ENCODE measurements around the gene ANKS1A. TPM values are rescaled to one million over a fixed set of nuclear protein-coding genes. Genes with fewer than 3 reads are reported as not detected.
"Not testable (repeated sequence)": the region's sequence is repeated elsewhere in the genome, so short reads cannot be mapped to it uniquely, and the experiment has no call there.

The ANKS1A gene
- total RNA-seq, 1 experiment from 2014 or later = 14.4 TPM

- Histone ChIP-seq H3K9me3 (ENCODE audit: control insufficient read depth, insufficient read depth, low read depth, low read length) (no peaks in the 10 kb centered on the region), H3K36me3 (ENCODE audit: control insufficient read depth, insufficient read depth, low read length) (no peaks in the 10 kb centered on the region), H3K4me1 (ENCODE audit: control insufficient read depth, insufficient read depth, low read length) (no peaks in the 10 kb centered on the region), H3K4me3 (ENCODE audit: low read depth in 2 of 2, low read length in 2 of 2) (no peak overlapping the region), H3K27ac (ENCODE audit: low read length) (no peak overlapping the region), H3K27me3 (ENCODE audit: control insufficient read depth, insufficient read depth, low read length) (no peaks in the 10 kb centered on the region; the same call in 1 of the 2 replicates)
- DNase-seq (ENCODE audit: low read depth, low spot score) (no peak), ATAC-seq (no peak)
- ChIA-PET CTCF (interaction anchor here (1.9 kb wide), 1 partner anchor 11 kb away, joined by 4 read pairs; no protein-coding TSS in a partner anchor), POLR2A (no interaction called here)
- in situ Hi-C loops (cut with HindIII; ENCODE audit: low pct_unique_long_range_greater_than_20kb, low sequenced_read_pairs) (no loop called here), intact Hi-C loops (cut with micrococcal nuclease; ENCODE audit: unreplicated experiment) (no loop called here)
- TF ChIP-seq POLR2AphosphoS5 (IDR thresholded peaks at IDR 0.05; ENCODE audit: low read depth, low read length) = no peak
- no peak for TF ChIP-seq CTCF (IDR thresholded peaks at IDR 0.05)
- TF ChIP-seq TCF7L2 (IDR thresholded peaks at IDR 0.05; ENCODE audit: low read depth, low read length) = no peak
- TF ChIP-seq SIN3A (IDR thresholded peaks at IDR 0.05; ENCODE audit: borderline replicate concordance, insufficient read depth, low read depth, low read length) = no peak
- BruUV-seq (replicated peaks) = no TSS peak
Observed at GRCh38 chr6:35128496-35128895, 239.4 kb downstream of the ANKS1A start.

- Histone ChIP-seq H3K27me3 (ENCODE audit: control insufficient read depth, insufficient read depth, low read length) (no peaks in the 10 kb centered on the region), H3K4me3 (ENCODE audit: low read depth in 2 of 2, low read length in 2 of 2) (no peak overlapping the region), H3K36me3 (ENCODE audit: control insufficient read depth, insufficient read depth, low read length) (no peaks in the 10 kb centered on the region), H3K4me1 (ENCODE audit: control insufficient read depth, insufficient read depth, low read length) (no peaks in the 10 kb centered on the region), H3K9me3 (ENCODE audit: control insufficient read depth, insufficient read depth, low read depth, low read length) (no peaks in the 10 kb centered on the region), H3K27ac (ENCODE audit: low read length) (no peak overlapping the region)
- CTCF ChIA-PET = no interaction called here
- intact Hi-C loops (cut with micrococcal nuclease; ENCODE audit: unreplicated experiment) = no loop called here
- no TSS peak for BruUV-seq (replicated peaks)
- TF ChIP-seq CTCF (IDR thresholded peaks at IDR 0.05) = no peak
- no peak for TF ChIP-seq POLR2AphosphoS5 (IDR thresholded peaks at IDR 0.05; ENCODE audit: low read depth, low read length)
- TF ChIP-seq, protein P1, sequence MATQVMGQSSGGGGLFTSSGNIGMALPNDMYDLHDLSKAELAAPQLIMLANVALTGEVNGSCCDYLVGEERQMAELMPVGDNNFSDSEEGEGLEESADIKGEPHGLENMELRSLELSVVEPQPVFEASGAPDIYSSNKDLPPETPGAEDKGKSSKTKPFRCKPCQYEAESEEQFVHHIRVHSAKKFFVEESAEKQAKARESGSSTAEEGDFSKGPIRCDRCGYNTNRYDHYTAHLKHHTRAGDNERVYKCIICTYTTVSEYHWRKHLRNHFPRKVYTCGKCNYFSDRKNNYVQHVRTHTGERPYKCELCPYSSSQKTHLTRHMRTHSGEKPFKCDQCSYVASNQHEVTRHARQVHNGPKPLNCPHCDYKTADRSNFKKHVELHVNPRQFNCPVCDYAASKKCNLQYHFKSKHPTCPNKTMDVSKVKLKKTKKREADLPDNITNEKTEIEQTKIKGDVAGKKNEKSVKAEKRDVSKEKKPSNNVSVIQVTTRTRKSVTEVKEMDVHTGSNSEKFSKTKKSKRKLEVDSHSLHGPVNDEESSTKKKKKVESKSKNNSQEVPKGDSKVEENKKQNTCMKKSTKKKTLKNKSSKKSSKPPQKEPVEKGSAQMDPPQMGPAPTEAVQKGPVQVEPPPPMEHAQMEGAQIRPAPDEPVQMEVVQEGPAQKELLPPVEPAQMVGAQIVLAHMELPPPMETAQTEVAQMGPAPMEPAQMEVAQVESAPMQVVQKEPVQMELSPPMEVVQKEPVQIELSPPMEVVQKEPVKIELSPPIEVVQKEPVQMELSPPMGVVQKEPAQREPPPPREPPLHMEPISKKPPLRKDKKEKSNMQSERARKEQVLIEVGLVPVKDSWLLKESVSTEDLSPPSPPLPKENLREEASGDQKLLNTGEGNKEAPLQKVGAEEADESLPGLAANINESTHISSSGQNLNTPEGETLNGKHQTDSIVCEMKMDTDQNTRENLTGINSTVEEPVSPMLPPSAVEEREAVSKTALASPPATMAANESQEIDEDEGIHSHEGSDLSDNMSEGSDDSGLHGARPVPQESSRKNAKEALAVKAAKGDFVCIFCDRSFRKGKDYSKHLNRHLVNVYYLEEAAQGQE (IDR thresholded peaks at IDR 0.05; ENCODE audit: insufficient read depth in 1 of 2, low read depth in 2 of 2, low read length in 1 of 2) = no peak
- no peak for TF ChIP-seq SIN3A (IDR thresholded peaks at IDR 0.05; ENCODE audit: borderline replicate concordance, insufficient read depth, low read depth, low read length)
- no peak for TF ChIP-seq TCF7L2 (IDR thresholded peaks at IDR 0.05; ENCODE audit: low read depth, low read length)
- ATAC-seq = no peak
- no peak for DNase-seq (ENCODE audit: low read depth, low spot score)
- in situ Hi-C loops (cut with HindIII; ENCODE audit: low pct_unique_long_range_greater_than_20kb, low sequenced_read_pairs) = no loop called here
- POLR2A ChIA-PET = no interaction called here
Observed at GRCh38 chr6:35136185-35136584, 247.1 kb downstream of the ANKS1A start.

- in situ Hi-C loops (cut with HindIII; ENCODE audit: low pct_unique_long_range_greater_than_20kb, low sequenced_read_pairs); ATAC-seq: not testable (repeated sequence)
- CTCF ChIA-PET = interaction anchor here (0.5 to 0.6 kb wide), 2 partner anchors 36 to 308 kb away, joined by 5 to 6 read pairs; no protein-coding TSS in a partner anchor
Observed at GRCh38 chr6:35138191-35138590, 249.1 kb downstream of the ANKS1A start.

More at GRCh38 chr6:35138191-35138590, 249.1 kb downstream of the ANKS1A start:
- H3K4me3 ChIP-seq (ENCODE audit: low read depth in 2 of 2, low read length in 2 of 2); intact Hi-C loops (cut with micrococcal nuclease; ENCODE audit: unreplicated experiment); H3K27ac ChIP-seq (ENCODE audit: low read length); H3K36me3 ChIP-seq (ENCODE audit: control insufficient read depth, insufficient read depth, low read length); POLR2A ChIA-PET; DNase-seq (ENCODE audit: low read depth, low spot score); H3K27me3 ChIP-seq (ENCODE audit: control insufficient read depth, insufficient read depth, low read length); H3K9me3 ChIP-seq (ENCODE audit: control insufficient read depth, insufficient read depth, low read depth, low read length); H3K4me1 ChIP-seq (ENCODE audit: control insufficient read depth, insufficient read depth, low read length); BruUV-seq (replicated peaks): not testable (repeated sequence)
